CD4-positive, CD25-positive, alpha-beta regulatory T cell (primary cell): ENCODE measurements around the gene NXPH4. TPM values are rescaled to one million over a fixed set of nuclear protein-coding genes. Genes with fewer than 3 reads are reported as not detected.
A peak's percentile ranks its signal among the peaks of the same experiment; 100 is the strongest.

Experiments used
- ATAC-seq, 2 donors: fragments of 150-1000 bp; cut with Tn5 transposase; one replicate each; pipeline ENCODE4 v1.10.0; 2021; ENCODE audit warnings: low read depth in 2 of 2, moderate number of reproducible peaks in 2 of 2, moderate library complexity in 1 of 2
- DNase-seq, 3 donors: peaks; one replicate each; pipeline versions ENCODE4 v3.0.0 to v3.0.0-alpha.2; 2012 to 2022; ENCODE audit warnings: mixed read lengths in 1 of 3
- H3K27ac ChIP-seq: one replicate; pipeline ENCODE4 v1.7.0; 2013; ENCODE audit warnings: mild to moderate bottlenecking, low read length; ENCODE audit not compliant: insufficient read depth, poor library complexity, severe bottlenecking
- H3K27me3 ChIP-seq: one replicate; pipeline ENCODE4 v1.7.0; 2013; ENCODE audit warnings: low read length; ENCODE audit not compliant: control insufficient read depth, insufficient read depth
- H3K36me3 ChIP-seq: one replicate; pipeline ENCODE4 v1.7.0; 2013; ENCODE audit warnings: mild to moderate bottlenecking, low read length, moderate library complexity; ENCODE audit not compliant: control insufficient read depth, insufficient read depth
- H3K4me1 ChIP-seq: 2 replicates; pipeline ENCODE4 v1.7.0; 2013; ENCODE audit warnings: mild to moderate bottlenecking, low read length; ENCODE audit not compliant: insufficient read depth, control insufficient read depth, poor library complexity, severe bottlenecking
- H3K4me3 ChIP-seq: one replicate; pipeline ENCODE4 v1.7.0; 2013; ENCODE audit warnings: low read depth, mild to moderate bottlenecking, low read length, moderate library complexity
- H3K9me3 ChIP-seq, 2 experiments: 1 replicate in 1 of 2; 2 replicates in 1 of 2; pipeline ENCODE4 v1.7.0; 2013; ENCODE audit warnings: low read length in 2 of 2, mild to moderate bottlenecking in 1 of 2, moderate library complexity in 1 of 2; ENCODE audit not compliant: control insufficient read depth in 2 of 2
- H3K27ac Mint-ChIP-seq, 3 donors: one replicate each; pipeline ENCODE4 v1.8.0; 2020 to 2022; ENCODE audit warnings: mild to moderate bottlenecking in 3 of 3, mixed read lengths in 3 of 3, moderate library complexity in 2 of 3
- H3K27me3 Mint-ChIP-seq: one replicate; pipeline ENCODE4 v1.8.0; 2022; ENCODE audit warnings: mild to moderate bottlenecking, mixed read lengths
- H3K36me3 Mint-ChIP-seq: one replicate; pipeline ENCODE4 v1.8.0; 2020; ENCODE audit warnings: mixed read lengths
- H3K4me1 Mint-ChIP-seq, 4 donors: one replicate each; pipeline ENCODE4 v1.8.0; 2020 to 2022; ENCODE audit warnings: mixed read lengths in 4 of 4, mild to moderate bottlenecking in 1 of 4
- H3K4me3 Mint-ChIP-seq, 4 donors: one replicate each; pipeline ENCODE4 v1.8.0; 2020 to 2022; ENCODE audit warnings: mild to moderate bottlenecking in 4 of 4, mixed read lengths in 4 of 4, moderate library complexity in 3 of 4
- H3K9me3 Mint-ChIP-seq, 7 donors: one replicate each; pipeline ENCODE4 v1.8.0; 2020 to 2022; ENCODE audit warnings: mixed read lengths in 7 of 7, mild to moderate bottlenecking in 3 of 7, moderate library complexity in 2 of 7
- polyA plus RNA-seq, 4 donors: library from polyadenylated mRNA; unstranded; fragments of 300-500 nt; fragmentation: Illumina TruSeq; gene quantifications; one replicate each; pipeline ENCODE4 v1.2.3, GENCODE V29; 2021
- total RNA-seq: library from RNA; stranded (reverse); gene quantifications from one replicate; pipeline ENCODE4 v1.2.3, GENCODE V29; 2022

NXPH4 gene
- total and polyA plus RNA-seq, 5 donors from 2014 or later: 0.09 to 0.49 (median 0.29) TPM; not detected in 1

DNA sequence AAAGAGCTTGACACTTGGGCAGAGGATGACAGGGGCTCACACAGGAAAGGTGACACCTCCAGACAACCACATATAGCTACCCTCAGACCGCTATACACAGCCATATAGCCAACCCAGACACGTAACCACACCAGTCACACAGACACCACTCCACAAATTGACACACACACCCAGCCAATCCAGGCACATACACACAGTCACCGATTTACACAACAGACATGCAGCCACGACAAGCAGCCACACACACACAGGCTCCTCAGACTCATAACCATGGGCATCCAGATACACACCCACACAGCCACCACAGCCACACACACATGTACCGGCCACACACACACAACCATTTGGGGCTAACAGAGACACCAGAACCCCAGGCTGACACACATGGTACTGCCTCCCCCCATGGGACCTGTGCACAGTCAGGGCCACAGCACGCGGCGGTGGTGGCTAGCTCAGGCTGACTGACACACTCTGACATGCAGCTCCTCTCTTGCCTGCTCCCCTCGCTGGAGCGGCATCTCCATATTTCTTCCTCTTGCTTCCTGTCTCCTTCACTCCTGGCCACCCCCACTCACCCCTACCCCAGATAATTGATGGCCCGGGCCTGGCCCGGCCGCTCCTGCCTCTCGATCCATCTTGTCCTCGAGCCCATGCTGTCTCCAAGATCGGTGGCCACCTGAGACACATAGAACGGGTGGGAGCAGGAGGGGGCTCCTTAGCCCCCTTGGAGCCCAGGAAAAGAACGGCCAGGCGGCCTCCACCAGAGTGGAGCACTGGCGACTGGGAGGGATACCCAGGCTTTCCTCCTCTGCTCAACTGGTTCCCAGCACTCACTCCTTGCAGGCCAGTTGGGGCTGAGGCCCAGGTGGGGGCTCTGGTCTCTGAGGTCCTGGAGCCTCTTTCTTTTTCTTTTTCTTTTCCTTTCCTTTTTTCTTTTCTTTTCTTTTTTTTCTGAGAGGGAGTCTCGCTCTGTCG lies 6.9 kb downstream of the NXPH4 start:
- peak overlapping the region in 1 of 3 donors; percentile 35 for H3K27ac Mint-ChIP-seq
- H3K4me3 Mint-ChIP-seq: peak overlapping the region in 2 of 4 donors; percentile 35 to 51
- Histone ChIP-seq H3K9me3 (no peaks in the 10 kb centered on the region), H3K36me3 (no peaks in the 10 kb centered on the region), H3K4me3 (no peak overlapping the region), H3K27ac (no peak overlapping the region), H3K27me3 (peaks cover 29% of the 10 kb centered on the region), H3K4me1 (peaks cover 28% of the 10 kb centered on the region)
- H3K27me3 Mint-ChIP-seq: peaks cover 62% of the 10 kb centered on the region
- DNase-seq (no peak), ATAC-seq (no peak)
- H3K4me1 Mint-ChIP-seq: peaks cover 8 to 51% (median 19%) of the 10 kb centered on the region in 4 donors
- peaks cover 0 to 6% (median 0%) of the 10 kb centered on the region in 7 donors for H3K9me3 Mint-ChIP-seq
- H3K36me3 Mint-ChIP-seq: peaks cover 3% of the 10 kb centered on the region

DNA sequence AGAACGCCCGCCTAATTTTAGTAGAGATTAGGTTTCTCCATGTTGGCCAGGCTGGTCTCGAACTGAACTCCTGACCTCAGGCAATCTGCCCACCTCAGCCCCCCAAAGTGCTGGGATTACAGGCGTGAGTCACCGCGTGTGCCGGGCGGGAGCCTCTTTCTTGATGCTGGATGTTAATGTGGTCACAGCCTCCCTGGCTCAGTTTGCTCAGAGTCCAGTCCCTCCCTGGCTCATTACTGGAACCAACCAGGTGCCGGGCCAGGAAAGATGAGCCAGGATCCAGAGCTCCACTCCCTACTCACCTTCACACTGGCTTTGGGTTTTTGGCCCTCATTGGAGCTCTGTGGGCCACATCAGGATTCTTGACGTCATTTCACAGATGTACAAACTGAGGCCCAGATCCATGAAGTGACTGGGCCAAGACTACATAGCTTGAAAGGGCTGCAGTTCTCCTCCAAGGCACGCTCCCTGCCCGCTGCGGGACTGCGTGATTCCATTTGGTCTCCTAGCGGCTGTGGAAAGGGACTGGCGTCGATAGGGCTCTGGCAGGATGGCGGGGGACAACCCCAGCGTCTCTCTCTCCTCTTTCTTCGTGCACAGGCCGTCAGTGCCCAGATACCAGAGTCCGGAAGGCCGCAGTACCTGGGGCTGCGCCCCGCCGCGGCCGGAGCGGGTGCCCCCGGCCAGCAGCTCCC lies 7.8 kb downstream of the NXPH4 start:
- no peak overlapping the region for H3K27ac ChIP-seq
- H3K9me3 ChIP-seq: no peaks in the 10 kb centered on the region
- H3K4me3 Mint-ChIP-seq: peak overlapping the region in 2 of 4 donors; percentile 62 to 64
- H3K4me1 ChIP-seq: peaks cover 36% of the 10 kb centered on the region
- H3K4me1 Mint-ChIP-seq: peaks cover 8 to 56% (median 25%) of the 10 kb centered on the region in 4 donors
- H3K9me3 Mint-ChIP-seq: peaks cover 0 to 3% (median 0%) of the 10 kb centered on the region in 7 donors
- H3K27ac Mint-ChIP-seq: no peak overlapping the region
- peaks cover 22% of the 10 kb centered on the region for H3K27me3 ChIP-seq
- H3K27me3 Mint-ChIP-seq: peaks cover 56% of the 10 kb centered on the region
- H3K36me3 ChIP-seq: no peaks in the 10 kb centered on the region
- H3K4me3 ChIP-seq: no peak overlapping the region
- DNase-seq: peak in 1 of 3 donors; percentile 17
- ATAC-seq: no peak
- H3K36me3 Mint-ChIP-seq: peaks cover 3% of the 10 kb centered on the region

DNA sequence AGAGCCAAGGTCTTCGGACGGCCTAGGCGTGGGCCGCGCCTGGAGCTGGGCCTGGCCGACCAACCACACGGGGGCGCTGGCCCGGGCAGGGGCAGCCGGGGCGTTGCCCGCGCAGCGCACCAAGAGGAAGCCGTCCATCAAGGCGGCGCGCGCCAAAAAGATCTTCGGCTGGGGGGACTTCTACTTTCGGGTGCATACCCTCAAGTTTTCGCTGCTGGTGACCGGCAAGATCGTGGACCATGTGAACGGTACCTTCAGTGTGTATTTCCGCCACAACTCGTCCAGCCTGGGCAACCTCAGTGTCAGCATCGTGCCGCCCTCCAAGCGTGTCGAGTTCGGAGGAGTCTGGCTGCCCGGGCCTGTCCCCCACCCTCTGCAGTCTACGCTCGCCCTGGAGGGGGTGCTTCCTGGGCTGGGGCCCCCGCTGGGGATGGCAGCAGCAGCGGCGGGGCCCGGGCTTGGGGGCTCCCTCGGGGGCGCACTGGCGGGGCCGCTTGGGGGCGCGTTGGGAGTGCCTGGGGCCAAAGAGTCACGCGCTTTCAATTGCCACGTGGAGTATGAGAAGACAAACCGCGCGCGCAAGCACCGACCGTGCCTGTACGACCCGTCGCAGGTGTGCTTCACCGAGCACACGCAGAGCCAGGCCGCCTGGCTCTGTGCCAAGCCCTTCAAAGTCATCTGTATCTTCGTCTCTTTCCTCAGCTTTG lies 8.5 kb downstream of the NXPH4 start:
- H3K36me3 Mint-ChIP-seq: peaks cover 6% of the 10 kb centered on the region
- DNase-seq (peak; percentile 58 to 82 (median 77)), ATAC-seq (peak; percentile 52 to 64)
- peaks cover 0 to 3% (median 0%) of the 10 kb centered on the region in 7 donors for H3K9me3 Mint-ChIP-seq
- Histone ChIP-seq H3K27ac (no peak overlapping the region), H3K27me3 (peaks cover 18% of the 10 kb centered on the region), H3K4me3 (no peak overlapping the region), H3K4me1 (peaks cover 41% of the 10 kb centered on the region), H3K9me3 (no peaks in the 10 kb centered on the region), H3K36me3 (no peaks in the 10 kb centered on the region)
- H3K27ac Mint-ChIP-seq: peak overlapping the region in 2 of 3 donors; percentile 76
- H3K27me3 Mint-ChIP-seq: peaks cover 55% of the 10 kb centered on the region
- peak overlapping the region in 3 of 4 donors; percentile 62 to 81 (median 62) for H3K4me3 Mint-ChIP-seq
- peaks cover 8 to 60% (median 27%) of the 10 kb centered on the region in 4 donors for H3K4me1 Mint-ChIP-seq

DNA sequence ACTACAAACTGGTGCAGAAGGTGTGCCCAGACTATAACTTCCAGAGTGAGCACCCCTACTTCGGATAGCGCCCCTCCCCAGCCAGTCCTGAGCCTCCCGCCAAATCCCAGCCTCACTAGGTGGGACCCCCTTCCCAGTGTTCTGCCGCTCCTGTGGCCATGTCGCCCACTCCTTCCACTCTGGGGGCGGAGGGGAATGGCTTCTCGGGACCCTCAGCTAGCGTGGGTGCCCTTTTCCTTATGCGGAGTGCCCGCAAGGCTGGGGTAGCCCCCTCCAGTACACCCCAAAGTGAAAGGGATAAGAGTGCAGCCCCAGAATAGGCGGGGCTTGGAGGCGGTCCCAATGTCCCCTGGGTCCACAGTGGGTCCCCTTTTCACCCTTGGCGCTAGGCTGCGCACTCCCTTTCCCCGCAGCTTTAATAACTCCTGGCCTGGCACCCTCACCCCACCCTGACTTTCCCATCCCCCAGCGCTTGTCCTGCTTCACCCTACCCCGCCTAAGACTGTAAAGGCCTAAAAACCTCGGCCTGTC lies 9.2 kb downstream of the NXPH4 start:
- ATAC-seq (no peak), DNase-seq (no peak)
- H3K9me3 Mint-ChIP-seq: peaks cover 0 to 3% (median 0%) of the 10 kb centered on the region in 7 donors
- Histone ChIP-seq H3K4me1 (peaks cover 47% of the 10 kb centered on the region), H3K4me3 (no peak overlapping the region), H3K27ac (no peak overlapping the region), H3K9me3 (no peaks in the 10 kb centered on the region), H3K36me3 (no peaks in the 10 kb centered on the region), H3K27me3 (peaks cover 15% of the 10 kb centered on the region)
- peak overlapping the region in 2 of 4 donors; percentile 62 to 81 for H3K4me3 Mint-ChIP-seq
- H3K4me1 Mint-ChIP-seq: peaks cover 8 to 63% (median 30%) of the 10 kb centered on the region in 4 donors
- peaks cover 10% of the 10 kb centered on the region for H3K36me3 Mint-ChIP-seq
- H3K27me3 Mint-ChIP-seq: peaks cover 53% of the 10 kb centered on the region
- peak overlapping the region in 1 of 3 donors; percentile 76 for H3K27ac Mint-ChIP-seq

DNA sequence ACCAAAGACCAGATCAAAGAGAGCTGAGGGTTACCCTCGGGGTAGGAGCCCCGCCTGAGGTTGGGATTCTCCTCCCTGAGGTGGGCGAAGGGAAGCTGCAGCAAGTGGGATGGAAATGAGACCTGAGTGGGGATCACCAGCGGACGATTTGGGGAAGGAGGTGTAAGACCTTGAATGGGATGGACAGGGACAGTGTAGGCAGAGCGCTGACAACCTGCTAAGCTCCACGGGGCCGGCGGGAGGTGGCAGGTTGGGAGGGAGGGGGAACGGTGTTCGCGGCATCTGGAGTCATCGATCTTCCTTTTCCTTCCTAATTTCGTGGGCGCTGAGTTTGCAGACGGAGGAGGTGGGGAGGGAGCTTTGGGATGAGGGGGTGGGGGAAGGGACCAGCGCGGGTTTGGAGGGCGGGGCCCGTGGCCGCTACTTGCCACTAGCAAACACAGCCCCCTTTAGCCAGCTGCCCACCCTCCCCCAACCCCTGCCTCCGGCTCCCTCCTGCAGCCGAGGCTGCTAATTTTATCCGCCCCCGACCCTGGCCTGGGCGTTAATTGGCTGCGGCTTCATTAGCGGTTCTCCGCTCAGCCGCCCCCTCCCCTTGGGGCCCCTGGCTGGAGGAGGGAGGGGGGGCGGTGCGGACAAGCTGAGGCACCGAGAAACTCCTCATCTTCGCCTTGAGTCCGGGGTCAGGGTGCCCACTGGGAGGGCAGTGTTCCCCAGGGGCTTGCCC lies 10.2 kb downstream of the NXPH4 start:
- no peak for ATAC-seq
- H3K36me3 Mint-ChIP-seq: peaks cover 9% of the 10 kb centered on the region
- H3K4me1 Mint-ChIP-seq: peaks cover 8 to 64% (median 35%) of the 10 kb centered on the region in 4 donors
- Histone ChIP-seq H3K27ac (no peak overlapping the region), H3K9me3 (no peaks in the 10 kb centered on the region), H3K4me1 (peaks cover 50% of the 10 kb centered on the region), H3K4me3 (no peak overlapping the region), H3K36me3 (no peaks in the 10 kb centered on the region), H3K27me3 (peaks cover 10% of the 10 kb centered on the region)
- peaks cover 43% of the 10 kb centered on the region for H3K27me3 Mint-ChIP-seq
- DNase-seq: no peak
- H3K4me3 Mint-ChIP-seq: peak overlapping the region; percentile 57 to 85 (median 78)
- peaks cover 0 to 3% (median 0%) of the 10 kb centered on the region in 7 donors for H3K9me3 Mint-ChIP-seq
- H3K27ac Mint-ChIP-seq: peak overlapping the region in 1 of 3 donors; percentile 73

DNA sequence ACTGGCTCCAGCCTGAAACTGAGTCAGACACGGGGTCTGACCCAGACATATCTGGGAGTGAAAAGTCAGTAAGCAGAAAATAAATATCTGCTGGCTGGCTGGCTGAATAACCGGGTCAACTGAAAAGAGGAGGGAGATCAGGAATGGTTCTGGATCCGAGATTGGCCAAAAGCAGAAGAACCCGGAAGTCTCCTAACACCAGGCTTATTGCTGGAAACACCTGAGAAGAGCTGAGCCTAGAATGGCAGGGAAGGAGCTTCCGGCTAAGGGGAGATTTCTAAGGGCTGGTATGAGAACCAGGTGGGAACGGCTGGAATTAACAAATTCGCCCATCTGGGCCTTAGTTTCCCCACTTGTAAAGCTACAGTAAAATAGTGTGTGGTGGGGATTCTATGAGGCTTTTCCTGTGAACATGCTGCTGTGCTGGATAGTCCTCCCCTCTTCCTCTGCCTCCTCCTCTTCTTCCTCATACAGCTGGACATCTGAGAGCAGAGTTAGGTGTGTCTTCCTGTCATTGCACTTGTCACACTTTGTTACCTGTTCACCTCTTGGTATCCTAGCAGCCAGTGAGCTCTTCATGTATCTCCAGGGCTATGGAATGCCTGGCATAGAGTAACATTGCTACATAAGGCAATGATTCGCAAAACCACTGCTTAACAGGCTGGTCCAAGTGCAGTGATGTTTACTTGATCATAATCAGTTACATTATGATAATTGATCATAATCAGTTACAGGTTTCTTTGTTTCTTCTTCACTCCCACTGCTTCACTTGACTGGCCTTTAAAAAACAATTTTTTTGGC lies 10.9 kb downstream of the NXPH4 start:
- Mint-ChIP-seq H3K27ac (peak overlapping the region in 1 of 3 donors; percentile 73), H3K27me3 (peaks cover 36% of the 10 kb centered on the region), H3K4me1 (peaks cover 8 to 69% (median 37%) of the 10 kb centered on the region in 4 donors), H3K4me3 (peak overlapping the region; percentile 0 to 74 (median 19)), H3K36me3 (peaks cover 16% of the 10 kb centered on the region), H3K9me3 (peaks cover 0 to 3% (median 0%) of the 10 kb centered on the region in 7 donors)
- Histone ChIP-seq H3K27ac (no peak overlapping the region), H3K36me3 (peaks cover 7% of the 10 kb centered on the region), H3K27me3 (peaks cover 8% of the 10 kb centered on the region), H3K4me1 (peaks cover 57% of the 10 kb centered on the region), H3K9me3 (no peaks in the 10 kb centered on the region), H3K4me3 (no peak overlapping the region)
- ATAC-seq (no peak), DNase-seq (no peak)
